Measurements from ENCODE around the gene MAEL.

The MAEL gene

DNA sequence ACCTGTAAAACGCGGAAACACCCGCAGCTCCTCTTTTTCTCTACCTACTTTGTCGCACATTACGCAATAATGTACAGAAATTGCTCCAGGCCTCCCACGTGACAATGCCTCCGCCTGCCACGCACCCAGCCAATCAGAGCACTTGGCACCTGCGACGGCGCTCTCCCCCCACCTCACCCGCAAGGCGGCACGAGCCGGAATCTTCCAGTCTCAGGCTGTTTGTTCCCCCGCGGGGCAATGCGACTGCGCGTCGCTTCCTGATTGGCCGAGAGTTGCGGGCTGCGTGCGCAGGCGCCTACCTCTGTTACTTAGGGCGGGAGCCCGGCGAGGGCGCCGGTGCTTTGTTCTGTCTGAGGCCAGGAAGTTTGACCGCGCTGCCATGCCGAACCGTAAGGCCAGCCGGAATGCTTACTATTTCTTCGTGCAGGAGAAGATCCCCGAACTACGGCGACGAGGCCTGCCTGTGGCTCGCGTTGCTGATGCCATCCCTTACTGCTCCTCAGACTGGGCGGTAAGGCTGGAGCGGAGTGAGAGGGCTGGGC is at the start of gene MAEL:
TSS of gene MAEL (plus strand) at position 307 of the 542 bp plus-strand sequence. CDS start at position 380, 73 bp downstream.
- no peak for DNase-seq (ENCODE audit: extremely low read depth, low read depth)
- TF ChIP-seq CTCF (IDR thresholded peaks at IDR 0.05; ENCODE audit: low read depth, low read length), result no peak

DNA sequence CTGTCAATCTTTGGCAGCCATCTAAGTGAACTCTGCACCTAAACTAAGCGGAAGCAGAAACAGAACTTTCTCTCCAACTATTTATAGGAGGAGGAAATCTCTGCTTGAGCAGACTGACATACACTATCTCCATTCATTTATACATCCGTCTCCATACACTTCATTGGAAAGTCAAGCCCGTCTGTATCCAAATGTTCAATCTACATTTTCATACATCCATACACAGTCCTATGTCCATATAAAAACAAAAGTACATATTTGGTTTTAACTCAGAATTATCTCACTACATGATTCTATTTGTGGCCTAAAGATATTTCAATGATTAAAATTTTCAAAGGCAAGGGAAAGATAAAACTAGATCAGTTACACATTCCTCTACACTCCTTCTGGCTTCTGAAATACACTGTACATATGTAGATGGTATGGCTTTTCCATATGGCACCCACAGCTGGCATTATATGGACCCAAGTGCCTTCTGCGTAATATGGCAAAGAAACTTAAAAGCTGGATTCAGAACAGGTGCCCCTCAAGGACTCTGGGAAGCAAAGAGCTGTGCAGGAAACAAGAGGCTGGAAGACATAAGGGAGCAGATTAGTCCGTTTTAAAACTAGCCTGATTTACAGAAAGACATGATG is 49.2 kb upstream of the MAEL start:
- no peak for DNase-seq (ENCODE audit: extremely low read depth, low read depth)
- TF ChIP-seq CTCF (IDR thresholded peaks at IDR 0.05; ENCODE audit: low read depth, low read length), result no peak

- DNase-seq (ENCODE audit: extremely low read depth, low read depth), result no peak
- TF ChIP-seq CTCF (IDR thresholded peaks at IDR 0.05; ENCODE audit: low read depth, low read length), result no peak
These were observed 44.7 kb upstream of the MAEL start for GRCh38 chr1:166944186-166944967.

GRCh38 chr1:166947398-166948043 is 41.6 kb upstream of the MAEL start:
- TF ChIP-seq CTCF (IDR thresholded peaks at IDR 0.05; ENCODE audit: low read depth, low read length), result no peak
- no peak for DNase-seq (ENCODE audit: extremely low read depth, low read depth)

DNA sequence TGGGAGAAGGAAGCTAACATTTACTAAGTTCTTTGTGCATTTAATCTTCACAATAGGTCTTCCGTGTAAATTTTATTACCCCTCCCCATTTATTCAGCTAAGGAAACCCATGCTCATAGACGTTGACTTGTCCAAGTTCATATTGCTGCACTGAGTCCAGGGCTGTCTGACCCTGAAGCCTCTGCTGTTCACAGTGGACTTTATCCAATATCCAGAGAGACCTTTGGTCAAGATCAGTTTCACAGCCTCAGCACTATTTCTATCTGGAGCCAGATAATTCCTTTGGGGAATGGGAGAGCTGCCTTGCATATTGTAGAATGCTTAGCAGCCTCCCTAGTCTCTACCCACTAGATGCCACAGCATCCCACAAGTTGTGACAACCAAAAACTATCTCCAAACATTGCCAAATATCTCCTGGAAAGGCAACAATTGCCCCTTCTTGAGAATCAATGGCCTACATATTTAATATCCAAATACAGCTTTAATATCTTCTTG is 40.2 kb upstream of the MAEL start:
- DNase-seq (ENCODE audit: extremely low read depth, low read depth), result no peak
- no peak for TF ChIP-seq CTCF (IDR thresholded peaks at IDR 0.05; ENCODE audit: low read depth, low read length)

DNA sequence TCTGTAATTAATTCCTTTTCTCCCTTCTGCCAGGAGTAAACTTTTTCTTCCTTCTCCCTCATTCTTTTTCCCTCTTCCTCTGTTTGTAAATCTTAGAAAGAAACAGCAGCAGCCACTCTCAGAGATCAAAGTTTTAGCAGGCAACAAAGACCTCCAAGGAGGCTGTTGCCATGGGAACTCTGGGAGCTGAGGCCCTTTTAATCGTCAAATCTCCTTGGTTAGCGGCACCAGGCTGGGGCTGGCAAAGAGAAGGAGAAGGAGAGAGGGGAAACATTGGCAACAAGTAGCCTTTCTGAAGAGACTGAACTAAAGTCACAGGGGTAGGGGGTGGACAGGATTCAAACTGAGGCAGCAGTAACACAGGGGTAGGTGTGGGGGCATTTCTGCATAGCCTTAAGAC is 38.9 kb upstream of the MAEL start:
- DNase-seq (ENCODE audit: extremely low read depth, low read depth), result no peak
- TF ChIP-seq CTCF (IDR thresholded peaks at IDR 0.05; ENCODE audit: low read depth, low read length), result no peak

Data from AG09319 (cell line).